Stromal cell of bone marrow (primary cell): Measurements from ENCODE around the gene MCTP1.

Experiments used
- DNase-seq: peaks from one replicate; pipeline ENCODE4 v3.0.0-alpha.2; 2012; ENCODE audit warnings: low read depth

MCTP1 gene

GRCh38 chr5:95072281-95072680 lies 212.6 kb downstream of the MCTP1 start:
- no peak for DNase-seq

- no peak for DNase-seq
These were observed 214.0 kb downstream of the MCTP1 start for GRCh38 chr5:95070866-95071265.

GRCh38 chr5:95070453-95070852 lies 214.4 kb downstream of the MCTP1 start:
- DNase-seq = no peak

- no peak for DNase-seq
These were observed 214.9 kb downstream of the MCTP1 start for GRCh38 chr5:95069948-95070347.

GRCh38 chr5:95069021-95069420 lies 215.9 kb downstream of the MCTP1 start:
- DNase-seq = no peak

- no peak for DNase-seq
These were observed 216.5 kb downstream of the MCTP1 start for GRCh38 chr5:95068289-95068910.

- DNase-seq = no peak
These were observed 218.8 kb downstream of the MCTP1 start for GRCh38 chr5:95066048-95066447.

GRCh38 chr5:95063492-95063891 lies 221.4 kb downstream of the MCTP1 start:
- no peak for DNase-seq

- no peak for DNase-seq
These were observed 224.8 kb downstream of the MCTP1 start for GRCh38 chr5:95060098-95060497.

- DNase-seq = no peak
These were observed 225.3 kb downstream of the MCTP1 start for GRCh38 chr5:95059636-95060035.

- no peak for DNase-seq
These were observed 227.3 kb downstream of the MCTP1 start for GRCh38 chr5:95057615-95058014.

- no peak for DNase-seq
These were observed 231.6 kb downstream of the MCTP1 start for GRCh38 chr5:95053253-95053652.

- no peak for DNase-seq
These were observed 234.2 kb downstream of the MCTP1 start for GRCh38 chr5:95050708-95051107.

GRCh38 chr5:95048628-95049027 lies 236.3 kb downstream of the MCTP1 start:
- DNase-seq = no peak

- DNase-seq = no peak
These were observed 239.5 kb downstream of the MCTP1 start for GRCh38 chr5:95045181-95045965.

- DNase-seq = no peak
These were observed 240.8 kb downstream of the MCTP1 start for GRCh38 chr5:95044096-95044495.

GRCh38 chr5:95043648-95044047 lies 241.2 kb downstream of the MCTP1 start:
- no peak for DNase-seq

GRCh38 chr5:95043234-95043633 lies 241.7 kb downstream of the MCTP1 start:
- no peak for DNase-seq

GRCh38 chr5:95042037-95042436 lies 242.9 kb downstream of the MCTP1 start:
- no peak for DNase-seq

- no peak for DNase-seq
These were observed 248.8 kb downstream of the MCTP1 start for GRCh38 chr5:95035891-95036685.

- DNase-seq = no peak
These were observed 252.1 kb downstream of the MCTP1 start for GRCh38 chr5:95032801-95033200.

GRCh38 chr5:95029569-95030366 lies 255.1 kb downstream of the MCTP1 start:
- no peak for DNase-seq
